HEK293 (cell line): ENCODE measurements around the gene TM7SF3.

Experiments
- CTCF ChIA-PET: fragments of 350-600 bp; formaldehyde crosslinking; extraction: SDS; loops from one replicate; lab custom pipeline; 2021; ENCODE audit warnings: antibody characterized with exemption; lab: Yijun Ruan, JAX
- POLR2A ChIA-PET: fragments of 300-600 bp; formaldehyde crosslinking; extraction: SDS; loops from one replicate; lab custom pipeline; 2020; ENCODE audit warnings: antibody characterized with exemption, inconsistent platforms; lab: Yijun Ruan, JAX
- H3K27ac ChIP-seq: fragments of 200-500 bp; sonication (Bioruptor generic); 2 replicates; pipeline ENCODE4 v1.5.1; 2014; ENCODE audit warnings: low read depth, low read length, control low read depth, inconsistent platforms; ENCODE audit errors: extremely low read depth
- H3K36me3 ChIP-seq, 2 experiments: fragments of 200-500 bp in 1 of 2; sonication (Bioruptor generic) in 1 of 2; 1 replicate in 1 of 2; 2 replicates in 1 of 2; pipeline ENCODE4 v1.5.1; 2014 to 2017; ENCODE audit warnings: inconsistent platforms in 2 of 2, low read length in 2 of 2; ENCODE audit not compliant: control insufficient read depth in 2 of 2, insufficient read depth in 1 of 2
- H3K4me1 ChIP-seq: fragments of 200-500 bp; sonication (Bioruptor generic); 2 replicates; pipeline ENCODE4 v1.5.1; 2014; ENCODE audit warnings: mild to moderate bottlenecking, low read length, inconsistent platforms; ENCODE audit not compliant: control insufficient read depth, insufficient read depth
- H3K4me3 ChIP-seq: 2 replicates; pipeline ENCODE4 v1.5.1; 2011; ENCODE audit warnings: low read depth, mild to moderate bottlenecking, control low read depth, low read length, moderate library complexity
- H3K9me3 ChIP-seq: fragments of 200-500 bp; sonication (Bioruptor generic); 2 replicates; pipeline ENCODE4 v1.5.1; 2014; ENCODE audit warnings: low read depth, low read length, inconsistent platforms; ENCODE audit not compliant: control insufficient read depth, insufficient read depth
- EGR2 ChIP-seq: fragments of 450-650 bp; formaldehyde crosslinking; IDR thresholded peaks from 2 replicates; pipeline ENCODE4 v1.5.1; 2016; ENCODE audit warnings: low read depth, missing biosample characterization, missing genetic modification characterization
- KLF7 ChIP-seq: fragments of 450-650 bp; formaldehyde crosslinking; IDR thresholded peaks from 2 replicates; pipeline ENCODE4 v1.5.1; 2016; ENCODE audit warnings: missing biosample characterization, missing genetic modification characterization, borderline replicate concordance
- ZNF19 ChIP-seq: fragments of 450-650 bp; formaldehyde crosslinking; IDR thresholded peaks from 2 replicates; pipeline ENCODE4; 2016; ENCODE audit warnings: missing biosample characterization, missing genetic modification characterization, low read depth
- ZNF350 ChIP-seq: fragments of 450-650 bp; formaldehyde crosslinking; IDR thresholded peaks from 2 replicates; pipeline ENCODE4 v1.5.0; 2017; ENCODE audit warnings: missing biosample characterization, mild to moderate bottlenecking, missing genetic modification characterization
- ZNF354C ChIP-seq: fragments of 450-650 bp; formaldehyde crosslinking; IDR thresholded peaks from 2 replicates; pipeline ENCODE4 v1.5.1; 2016; ENCODE audit warnings: missing biosample characterization, missing genetic modification characterization, low read depth, borderline replicate concordance
- ZNF423 ChIP-seq: fragments of 450-650 bp; formaldehyde crosslinking; IDR thresholded peaks from 2 replicates; pipeline ENCODE4 v1.5.1; 2016; ENCODE audit warnings: missing biosample characterization, missing genetic modification characterization
- ZNF433 ChIP-seq: fragments of 450-650 bp; formaldehyde crosslinking; IDR thresholded peaks from 2 replicates; pipeline ENCODE4 v1.5.1; 2016; ENCODE audit warnings: missing biosample characterization, missing genetic modification characterization, low read depth
- ZNF473 ChIP-seq: fragments of 450-650 bp; formaldehyde crosslinking; IDR thresholded peaks from 2 replicates; pipeline ENCODE4 v1.5.1; 2017; ENCODE audit warnings: missing biosample characterization, missing genetic modification characterization
- ZNF658 ChIP-seq: fragments of 450-650 bp; formaldehyde crosslinking; IDR thresholded peaks from 2 replicates; pipeline ENCODE4; 2016; ENCODE audit warnings: missing biosample characterization, missing genetic modification characterization
- ZNF660 ChIP-seq: fragments of 450-650 bp; IDR thresholded peaks from 2 replicates; pipeline ENCODE4 v1.5.1; 2018; ENCODE audit warnings: missing biosample characterization, mild to moderate bottlenecking, missing genetic modification characterization
- ZNF664 ChIP-seq: fragments of 450-650 bp; formaldehyde crosslinking; IDR thresholded peaks from 2 replicates; pipeline ENCODE4 v1.5.1; 2016; ENCODE audit warnings: missing biosample characterization, missing genetic modification characterization
- TF ChIP-seq, protein P1 (sequence below): fragments of 450-650 bp; formaldehyde crosslinking; IDR thresholded peaks from 2 replicates; pipeline ENCODE4; 2016; ENCODE audit warnings: missing biosample characterization, missing genetic modification characterization
- TF ChIP-seq, protein P2 (sequence below): fragments of 450-650 bp; formaldehyde crosslinking; IDR thresholded peaks from 2 replicates; pipeline ENCODE4 v1.5.0; 2017; ENCODE audit warnings: missing biosample characterization, missing genetic modification characterization, borderline replicate concordance
- TF ChIP-seq, protein P3 (sequence below): fragments of 450-650 bp; formaldehyde crosslinking; IDR thresholded peaks from 2 replicates; pipeline ENCODE4 v1.5.1; 2016; ENCODE audit warnings: missing biosample characterization, missing genetic modification characterization
- TF ChIP-seq, protein P4 (sequence below): fragments of 450-650 bp; formaldehyde crosslinking; IDR thresholded peaks from 2 replicates; pipeline ENCODE4 v1.5.1; 2016; ENCODE audit warnings: missing biosample characterization, missing genetic modification characterization
- TF ChIP-seq, protein P5 (sequence below): fragments of 450-650 bp; formaldehyde crosslinking; IDR thresholded peaks from 2 replicates; pipeline ENCODE4 v1.5.1; 2016; ENCODE audit warnings: missing biosample characterization, missing genetic modification characterization
- TF ChIP-seq, protein P6 (sequence below): fragments of 450-650 bp; formaldehyde crosslinking; IDR thresholded peaks from 2 replicates; pipeline ENCODE4 v1.5.1; 2016; ENCODE audit warnings: missing biosample characterization, missing genetic modification characterization

The TM7SF3 gene

DNA sequence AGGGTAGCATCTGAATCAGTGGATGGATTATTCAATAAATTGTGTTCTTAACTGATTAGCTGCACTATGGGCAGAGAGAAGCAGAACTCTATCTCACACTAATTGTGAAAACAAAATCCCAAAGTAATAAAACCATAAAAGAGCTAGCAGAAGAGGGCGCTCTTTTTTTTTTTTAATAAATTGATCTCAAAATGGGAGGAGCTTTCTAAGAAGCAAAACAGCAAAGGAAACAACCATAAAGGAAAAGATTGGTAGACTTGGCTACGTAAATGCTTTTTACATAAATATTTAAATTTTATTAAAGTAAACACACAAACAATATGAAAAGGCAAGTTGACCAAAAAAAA, 1.5 kb upstream of the TM7SF3 start (continued):
- TF ChIP-seq ZNF660 (tag by site-specific recombination) (peak; percentile 48; the same call in 1 of the 2 replicates), ZNF433 (tag by site-specific recombination) (no peak)
- TF ChIP-seq, protein P1, sequence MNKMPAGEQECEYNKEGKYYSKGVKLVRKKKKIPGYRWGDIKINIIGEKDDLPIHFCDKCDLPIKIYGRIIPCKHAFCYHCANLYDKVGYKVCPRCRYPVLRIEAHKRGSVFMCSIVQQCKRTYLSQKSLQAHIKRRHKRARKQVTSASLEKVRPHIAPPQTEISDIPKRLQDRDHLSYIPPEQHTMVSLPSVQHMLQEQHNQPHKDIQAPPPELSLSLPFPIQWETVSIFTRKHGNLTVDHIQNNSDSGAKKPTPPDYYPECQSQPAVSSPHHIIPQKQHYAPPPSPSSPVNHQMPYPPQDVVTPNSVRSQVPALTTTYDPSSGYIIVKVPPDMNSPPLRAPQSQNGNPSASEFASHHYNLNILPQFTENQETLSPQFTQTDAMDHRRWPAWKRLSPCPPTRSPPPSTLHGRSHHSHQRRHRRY (tag by site-specific recombination) = no peak
- TF ChIP-seq, protein P2, sequence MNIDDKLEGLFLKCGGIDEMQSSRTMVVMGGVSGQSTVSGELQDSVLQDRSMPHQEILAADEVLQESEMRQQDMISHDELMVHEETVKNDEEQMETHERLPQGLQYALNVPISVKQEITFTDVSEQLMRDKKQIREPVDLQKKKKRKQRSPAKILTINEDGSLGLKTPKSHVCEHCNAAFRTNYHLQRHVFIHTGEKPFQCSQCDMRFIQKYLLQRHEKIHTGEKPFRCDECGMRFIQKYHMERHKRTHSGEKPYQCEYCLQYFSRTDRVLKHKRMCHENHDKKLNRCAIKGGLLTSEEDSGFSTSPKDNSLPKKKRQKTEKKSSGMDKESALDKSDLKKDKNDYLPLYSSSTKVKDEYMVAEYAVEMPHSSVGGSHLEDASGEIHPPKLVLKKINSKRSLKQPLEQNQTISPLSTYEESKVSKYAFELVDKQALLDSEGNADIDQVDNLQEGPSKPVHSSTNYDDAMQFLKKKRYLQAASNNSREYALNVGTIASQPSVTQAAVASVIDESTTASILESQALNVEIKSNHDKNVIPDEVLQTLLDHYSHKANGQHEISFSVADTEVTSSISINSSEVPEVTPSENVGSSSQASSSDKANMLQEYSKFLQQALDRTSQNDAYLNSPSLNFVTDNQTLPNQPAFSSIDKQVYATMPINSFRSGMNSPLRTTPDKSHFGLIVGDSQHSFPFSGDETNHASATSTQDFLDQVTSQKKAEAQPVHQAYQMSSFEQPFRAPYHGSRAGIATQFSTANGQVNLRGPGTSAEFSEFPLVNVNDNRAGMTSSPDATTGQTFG (tag by site-specific recombination) = no peak

DNA sequence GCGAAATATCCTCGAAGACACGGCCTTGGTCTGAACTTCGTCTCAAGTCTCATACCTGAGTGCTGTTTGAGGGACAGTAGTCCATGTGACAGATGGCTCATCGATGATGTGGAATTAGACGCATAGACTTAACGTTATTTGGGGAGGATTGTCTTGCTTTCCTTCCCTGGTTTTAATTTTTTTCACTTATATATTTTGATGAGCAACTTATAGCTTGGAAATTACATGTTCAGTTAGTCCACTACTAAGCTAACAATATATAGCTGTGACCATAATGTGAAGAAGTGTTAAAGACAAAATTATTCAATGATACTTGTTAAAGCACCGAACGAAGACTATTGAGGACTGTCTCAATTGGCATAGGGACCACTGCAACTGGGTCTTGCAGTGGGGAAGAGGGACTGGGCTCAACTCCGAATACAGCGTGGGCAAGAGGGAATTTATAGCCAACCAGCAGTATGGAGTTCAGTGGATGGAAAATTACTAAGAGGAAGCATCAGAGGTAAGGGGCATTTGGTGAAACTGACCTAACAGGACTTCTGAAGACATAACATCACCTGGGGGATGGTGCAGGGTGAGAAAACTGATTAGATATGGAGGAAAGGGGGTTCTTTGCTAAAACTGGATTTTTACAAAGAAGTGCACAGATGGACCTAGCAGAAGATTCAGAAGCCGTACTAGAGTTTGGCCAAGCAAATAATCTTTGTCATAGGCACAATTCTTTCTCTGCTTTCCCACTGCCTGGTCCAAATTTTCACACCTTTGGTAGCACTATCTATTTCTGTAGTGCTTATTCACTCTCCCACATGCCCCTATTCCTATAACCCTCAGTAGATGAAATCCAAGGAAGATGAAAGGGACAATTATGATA, 910 bp upstream of the TM7SF3 start:
- Histone ChIP-seq H3K36me3 (no peaks in the 10 kb centered on the region), H3K27ac (peak overlapping the region; percentile 47), H3K9me3 (no peaks in the 10 kb centered on the region), H3K4me1 (peaks cover 3% of the 10 kb centered on the region; the same call in 1 of the 2 replicates), H3K4me3 (no peak overlapping the region)
- CTCF ChIA-PET = interaction anchor here (0.5 to 5.8 kb wide), 37 partner anchors 10 to 920 kb away, joined by 3 to 65 read pairs (median 3); no protein-coding TSS in a partner anchor
- POLR2A ChIA-PET = interaction anchor here (0.7 to 1.0 kb wide), 2 partner anchors 36 to 291 kb away, joined by 3 to 4 read pairs; no protein-coding TSS in a partner anchor
- no peak for TF ChIP-seq ZNF350 (tag by site-specific recombination)
- TF ChIP-seq, protein P3, sequence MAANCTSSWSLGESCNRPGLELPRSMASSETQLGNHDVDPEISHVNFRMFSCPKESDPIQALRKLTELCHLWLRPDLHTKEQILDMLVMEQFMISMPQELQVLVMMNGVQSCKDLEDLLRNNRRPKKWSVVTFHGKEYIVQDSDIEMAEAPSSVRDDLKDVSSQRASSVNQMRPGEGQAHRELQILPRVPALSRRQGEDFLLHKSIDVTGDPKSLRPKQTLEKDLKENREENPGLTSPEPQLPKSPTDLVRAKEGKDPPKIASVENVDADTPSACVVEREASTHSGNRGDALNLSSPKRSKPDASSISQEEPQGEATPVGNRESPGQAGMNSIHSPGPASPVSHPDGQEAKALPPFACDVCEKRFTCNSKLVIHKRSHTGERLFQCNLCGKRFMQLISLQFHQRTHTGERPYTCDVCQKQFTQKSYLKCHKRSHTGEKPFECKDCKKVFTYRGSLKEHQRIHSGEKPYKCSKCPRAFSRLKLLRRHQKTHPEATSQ = no peak
- peak; percentile 89 for TF ChIP-seq ZNF664 (tag by site-specific recombination)
- TF ChIP-seq, protein P4, sequence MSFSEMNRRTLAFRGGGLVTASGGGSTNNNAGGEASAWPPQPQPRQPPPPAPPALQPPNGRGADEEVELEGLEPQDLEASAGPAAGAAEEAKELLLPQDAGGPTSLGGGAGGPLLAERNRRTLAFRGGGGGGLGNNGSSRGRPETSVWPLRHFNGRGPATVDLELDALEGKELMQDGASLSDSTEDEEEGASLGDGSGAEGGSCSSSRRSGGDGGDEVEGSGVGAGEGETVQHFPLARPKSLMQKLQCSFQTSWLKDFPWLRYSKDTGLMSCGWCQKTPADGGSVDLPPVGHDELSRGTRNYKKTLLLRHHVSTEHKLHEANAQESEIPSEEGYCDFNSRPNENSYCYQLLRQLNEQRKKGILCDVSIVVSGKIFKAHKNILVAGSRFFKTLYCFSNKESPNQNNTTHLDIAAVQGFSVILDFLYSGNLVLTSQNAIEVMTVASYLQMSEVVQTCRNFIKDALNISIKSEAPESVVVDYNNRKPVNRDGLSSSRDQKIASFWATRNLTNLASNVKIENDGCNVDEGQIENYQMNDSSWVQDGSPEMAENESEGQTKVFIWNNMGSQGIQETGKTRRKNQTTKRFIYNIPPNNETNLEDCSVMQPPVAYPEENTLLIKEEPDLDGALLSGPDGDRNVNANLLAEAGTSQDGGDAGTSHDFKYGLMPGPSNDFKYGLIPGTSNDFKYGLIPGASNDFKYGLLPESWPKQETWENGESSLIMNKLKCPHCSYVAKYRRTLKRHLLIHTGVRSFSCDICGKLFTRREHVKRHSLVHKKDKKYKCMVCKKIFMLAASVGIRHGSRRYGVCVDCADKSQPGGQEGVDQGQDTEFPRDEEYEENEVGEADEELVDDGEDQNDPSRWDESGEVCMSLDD (tag by site-specific recombination) = no peak
- no peak for TF ChIP-seq ZNF473
- no peak for TF ChIP-seq ZNF423 (tag by site-specific recombination)
- TF ChIP-seq, protein P5, sequence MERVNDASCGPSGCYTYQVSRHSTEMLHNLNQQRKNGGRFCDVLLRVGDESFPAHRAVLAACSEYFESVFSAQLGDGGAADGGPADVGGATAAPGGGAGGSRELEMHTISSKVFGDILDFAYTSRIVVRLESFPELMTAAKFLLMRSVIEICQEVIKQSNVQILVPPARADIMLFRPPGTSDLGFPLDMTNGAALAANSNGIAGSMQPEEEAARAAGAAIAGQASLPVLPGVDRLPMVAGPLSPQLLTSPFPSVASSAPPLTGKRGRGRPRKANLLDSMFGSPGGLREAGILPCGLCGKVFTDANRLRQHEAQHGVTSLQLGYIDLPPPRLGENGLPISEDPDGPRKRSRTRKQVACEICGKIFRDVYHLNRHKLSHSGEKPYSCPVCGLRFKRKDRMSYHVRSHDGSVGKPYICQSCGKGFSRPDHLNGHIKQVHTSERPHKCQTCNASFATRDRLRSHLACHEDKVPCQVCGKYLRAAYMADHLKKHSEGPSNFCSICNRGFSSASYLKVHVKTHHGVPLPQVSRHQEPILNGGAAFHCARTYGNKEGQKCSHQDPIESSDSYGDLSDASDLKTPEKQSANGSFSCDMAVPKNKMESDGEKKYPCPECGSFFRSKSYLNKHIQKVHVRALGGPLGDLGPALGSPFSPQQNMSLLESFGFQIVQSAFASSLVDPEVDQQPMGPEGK (tag by site-specific recombination) = no peak
- TF ChIP-seq EGR2 (tag by site-specific recombination) = no peak
- TF ChIP-seq, protein P6, sequence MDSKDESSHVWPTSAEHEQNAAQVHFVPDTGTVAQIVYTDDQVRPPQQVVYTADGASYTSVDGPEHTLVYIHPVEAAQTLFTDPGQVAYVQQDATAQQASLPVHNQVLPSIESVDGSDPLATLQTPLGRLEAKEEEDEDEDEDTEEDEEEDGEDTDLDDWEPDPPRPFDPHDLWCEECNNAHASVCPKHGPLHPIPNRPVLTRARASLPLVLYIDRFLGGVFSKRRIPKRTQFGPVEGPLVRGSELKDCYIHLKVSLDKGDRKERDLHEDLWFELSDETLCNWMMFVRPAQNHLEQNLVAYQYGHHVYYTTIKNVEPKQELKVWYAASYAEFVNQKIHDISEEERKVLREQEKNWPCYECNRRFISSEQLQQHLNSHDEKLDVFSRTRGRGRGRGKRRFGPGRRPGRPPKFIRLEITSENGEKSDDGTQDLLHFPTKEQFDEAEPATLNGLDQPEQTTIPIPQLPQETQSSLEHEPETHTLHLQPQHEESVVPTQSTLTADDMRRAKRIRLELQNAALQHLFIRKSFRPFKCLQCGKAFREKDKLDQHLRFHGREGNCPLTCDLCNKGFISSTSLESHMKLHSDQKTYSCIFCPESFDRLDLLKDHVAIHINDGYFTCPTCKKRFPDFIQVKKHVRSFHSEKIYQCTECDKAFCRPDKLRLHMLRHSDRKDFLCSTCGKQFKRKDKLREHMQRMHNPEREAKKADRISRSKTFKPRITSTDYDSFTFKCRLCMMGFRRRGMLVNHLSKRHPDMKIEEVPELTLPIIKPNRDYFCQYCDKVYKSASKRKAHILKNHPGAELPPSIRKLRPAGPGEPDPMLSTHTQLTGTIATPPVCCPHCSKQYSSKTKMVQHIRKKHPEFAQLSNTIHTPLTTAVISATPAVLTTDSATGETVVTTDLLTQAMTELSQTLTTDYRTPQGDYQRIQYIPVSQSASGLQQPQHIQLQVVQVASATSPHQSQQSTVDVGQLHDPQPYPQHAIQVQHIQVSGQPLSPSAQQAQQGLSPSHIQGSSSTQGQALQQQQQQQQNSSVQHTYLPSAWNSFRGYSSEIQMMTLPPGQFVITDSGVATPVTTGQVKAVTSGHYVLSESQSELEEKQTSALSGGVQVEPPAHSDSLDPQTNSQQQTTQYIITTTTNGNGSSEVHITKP (tag by site-specific recombination) = 0 out of 2 replicates have a peak, but pooled peaks have one; percentile 15
- no peak for TF ChIP-seq ZNF19 (tag by site-specific recombination)
- TF ChIP-seq ZNF658 (tag by site-specific recombination) = no peak
- no peak for TF ChIP-seq KLF7 (tag by site-specific recombination)
- TF ChIP-seq ZNF354C (tag by site-specific recombination) = no peak
